ENCODE data around the gene RALY. TPM values are rescaled to one million over a fixed set of nuclear protein-coding genes. Genes with fewer than 3 reads are reported as not detected.
A peak's percentile ranks its signal among the peaks of the same experiment; 100 is the strongest.

Gene RALY
- total and polyA plus RNA-seq, 2 of the 4 experiments (the other 2 are of a cell fraction), result 46.2 to 115 TPM

- Histone ChIP-seq H3K9me1 (ENCODE audit: insufficient read depth, low read length) (peaks cover 37% of the 10 kb centered on the region), H3K9me3 (ENCODE audit: control insufficient read depth, insufficient read depth, low read length) (no peaks in the 10 kb centered on the region), H3K18ac (ENCODE audit: low read depth, low read length) (no peak overlapping the region), H4K91ac (ENCODE audit: insufficient read depth, low read depth, low read length) (no peak overlapping the region), H3K14ac (replicated peaks; ENCODE audit: low read depth, low read length) (no peak overlapping the region), H2BK5ac (ENCODE audit: low read depth, low read length, poor library complexity, severe bottlenecking) (no peak overlapping the region), H4K8ac (ENCODE audit: low read depth in 2 of 2, low read length in 2 of 2) (no peak overlapping the region), H3K4me1 (ENCODE audit: control insufficient read depth, insufficient read depth, low read length) (peaks cover 2% of the 10 kb centered on the region; the same call in 1 of the 2 replicates), H3K36me3 (ENCODE audit: control insufficient read depth, insufficient read depth, low read length) (peaks cover 22% of the 10 kb centered on the region), H3K4me3 (ENCODE audit: insufficient read depth, low read depth, low read length) (no peak overlapping the region), H3K56ac (ENCODE audit: extremely low read depth, insufficient read depth, low read length) (no peak overlapping the region), H3K27me3 (ENCODE audit: control insufficient read depth, insufficient read depth, low read length) (no peaks in the 10 kb centered on the region), H3K27ac (ENCODE audit: insufficient read depth, low read length) (no peak overlapping the region), H2BK15ac (ENCODE audit: low read depth, low read length) (no peak overlapping the region), H2AK9ac (replicated peaks; ENCODE audit: low read depth, low read length, poor library complexity) (no peak overlapping the region), H4K20me1 (ENCODE audit: insufficient read depth, low read length) (peaks cover 70% of the 10 kb centered on the region), H3K23ac (ENCODE audit: low read depth, low read length) (no peak overlapping the region), H3K4ac (ENCODE audit: low read depth, low read length) (no peak overlapping the region), H2AK5ac (ENCODE audit: low read depth, low read length) (no peak overlapping the region), H3K4me2 (ENCODE audit: low read depth, low read length) (no peak overlapping the region), H2BK20ac (ENCODE audit: low read depth, low read length) (no peak overlapping the region), H2AFZ (replicated peaks; ENCODE audit: low read length, poor library complexity) (no peak overlapping the region), H2BK120ac (ENCODE audit: low read depth, low read length) (no peak overlapping the region), H4K5ac (ENCODE audit: low read depth, low read length) (no peak overlapping the region), H3K79me1 (ENCODE audit: low read depth in 1 of 2, low read length in 2 of 2) (peaks cover 59 to 77% of the 10 kb centered on the region in 2 experiments), H3K9ac (ENCODE audit: low read depth, low read length) (no peak overlapping the region)
- in situ Hi-C loops (cut with MboI; ENCODE audit: low sequenced_read_pairs) (no loop called here), dilution Hi-C loops (cut with HindIII; ENCODE audit: low sequenced_read_pairs, unreplicated experiment) (no loop called here), intact Hi-C loops (cut with micrococcal nuclease) (no loop called here)
- no TSS peak for BruUV-seq (replicated peaks)
- ChIA-PET CTCF (interaction anchor here (0.6 kb wide), 1 partner anchor 576 kb away, joined by 3 read pairs; no protein-coding TSS in a partner anchor), POLR2A (ENCODE audit: unreplicated experiment) (no interaction called here)
- no peak for DNase-seq
- no peak for ATAC-seq (ENCODE audit: low read depth)
- no CpG with 5 or more reads among the region's 1 CpG for WGBS, 2 experiments (ENCODE audit: extremely low coverage in 2 of 2, insufficient read length in 1 of 2)
- peak; percentile 39; the same call in 1 of the 2 replicates for TF ChIP-seq CEBPB (IDR thresholded peaks at IDR 0.05; ENCODE audit: low read depth, low read length)
- TF ChIP-seq CTCF (conservative IDR thresholded peaks at IDR 0.05; ENCODE audit: low read depth, low read length), result no peak
Observed at GRCh38 chr20:34030456-34030855, 36.7 kb downstream of the RALY start.

Data from IMR-90 (cell line).